ENCODE measurements around the gene DNASE2B.
A peak's percentile ranks its signal among the peaks of the same experiment; 100 is the strongest.

Gene DNASE2B

GRCh38 chr1:84365225-84366221, 32.8 kb upstream of the DNASE2B start:
- FAIRE-seq (peak; percentile 96), DNase-seq (ENCODE audit: insufficient read length, low spot score) (peak; percentile 56)
- TF ChIP-seq POLR2A (IDR thresholded peaks at IDR 0.05; ENCODE audit: low read depth, low read length) = no peak

- FAIRE-seq (no peak), DNase-seq (ENCODE audit: insufficient read length, low spot score) (no peak)
- no peak for TF ChIP-seq POLR2A (IDR thresholded peaks at IDR 0.05; ENCODE audit: low read depth, low read length)
These were observed 31.5 kb upstream of the DNASE2B start for GRCh38 chr1:84366786-84367185.

- peak; percentile 73 for FAIRE-seq
- TF ChIP-seq POLR2A (IDR thresholded peaks at IDR 0.05; ENCODE audit: low read depth, low read length) = no peak
- DNase-seq (ENCODE audit: insufficient read length, low spot score) = no peak
These were observed 31.1 kb upstream of the DNASE2B start for GRCh38 chr1:84367219-84367618.

GRCh38 chr1:84368441-84368840, 29.8 kb upstream of the DNASE2B start:
- TF ChIP-seq POLR2A (IDR thresholded peaks at IDR 0.05; ENCODE audit: low read depth, low read length) = no peak
- FAIRE-seq (no peak), DNase-seq (ENCODE audit: insufficient read length, low spot score) (no peak)

- no peak for TF ChIP-seq POLR2A (IDR thresholded peaks at IDR 0.05; ENCODE audit: low read depth, low read length)
- FAIRE-seq (no peak), DNase-seq (ENCODE audit: insufficient read length, low spot score) (no peak)
These were observed 28.0 kb upstream of the DNASE2B start for GRCh38 chr1:84370266-84370665.

GRCh38 chr1:84370831-84371394, 27.4 kb upstream of the DNASE2B start:
- DNase-seq (ENCODE audit: insufficient read length, low spot score) (no peak), FAIRE-seq (no peak)
- no peak for TF ChIP-seq POLR2A (IDR thresholded peaks at IDR 0.05; ENCODE audit: low read depth, low read length)

DNA sequence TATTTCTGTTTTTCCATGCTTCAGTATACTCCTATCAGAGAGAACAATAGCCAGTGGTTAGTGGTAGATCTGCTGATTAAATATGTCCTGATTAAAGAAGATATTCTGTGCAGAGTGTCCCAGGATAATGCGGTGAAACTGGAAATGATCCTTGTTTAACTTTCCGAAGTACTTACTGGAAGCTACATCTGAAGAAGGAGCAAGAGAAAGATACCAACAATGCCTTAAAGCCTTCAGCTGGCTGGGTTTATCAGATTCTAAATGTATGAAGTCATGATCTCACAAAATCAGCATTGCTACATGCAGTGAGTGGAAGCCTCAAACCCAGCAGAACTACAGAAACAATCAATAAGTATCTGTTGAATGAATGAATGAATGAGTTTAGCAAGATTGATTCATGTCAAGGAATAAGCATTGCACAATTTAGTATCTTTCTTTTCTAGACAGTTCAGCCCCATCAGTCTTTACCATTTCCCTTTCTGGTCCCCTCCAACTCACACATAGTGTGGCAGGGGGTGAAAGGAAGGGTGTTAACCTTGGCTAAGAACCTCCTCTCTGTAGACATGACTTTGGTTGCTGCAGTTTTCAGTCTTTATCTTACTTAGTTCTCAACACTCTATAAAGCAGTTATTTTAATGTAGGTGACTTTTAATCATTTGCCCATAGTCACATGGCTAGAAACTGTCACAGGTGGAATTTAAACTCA, 24.7 kb upstream of the DNASE2B start:
- FAIRE-seq = no peak
- DNase-seq (ENCODE audit: insufficient read length, low spot score) = no peak
- no peak for TF ChIP-seq POLR2A (IDR thresholded peaks at IDR 0.05; ENCODE audit: low read depth, low read length)

- DNase-seq (ENCODE audit: insufficient read length, low spot score) = no peak
- no peak for TF ChIP-seq POLR2A (IDR thresholded peaks at IDR 0.05; ENCODE audit: low read depth, low read length)
- no peak for FAIRE-seq
These were observed 23.1 kb upstream of the DNASE2B start for GRCh38 chr1:84374991-84375696.

DNA sequence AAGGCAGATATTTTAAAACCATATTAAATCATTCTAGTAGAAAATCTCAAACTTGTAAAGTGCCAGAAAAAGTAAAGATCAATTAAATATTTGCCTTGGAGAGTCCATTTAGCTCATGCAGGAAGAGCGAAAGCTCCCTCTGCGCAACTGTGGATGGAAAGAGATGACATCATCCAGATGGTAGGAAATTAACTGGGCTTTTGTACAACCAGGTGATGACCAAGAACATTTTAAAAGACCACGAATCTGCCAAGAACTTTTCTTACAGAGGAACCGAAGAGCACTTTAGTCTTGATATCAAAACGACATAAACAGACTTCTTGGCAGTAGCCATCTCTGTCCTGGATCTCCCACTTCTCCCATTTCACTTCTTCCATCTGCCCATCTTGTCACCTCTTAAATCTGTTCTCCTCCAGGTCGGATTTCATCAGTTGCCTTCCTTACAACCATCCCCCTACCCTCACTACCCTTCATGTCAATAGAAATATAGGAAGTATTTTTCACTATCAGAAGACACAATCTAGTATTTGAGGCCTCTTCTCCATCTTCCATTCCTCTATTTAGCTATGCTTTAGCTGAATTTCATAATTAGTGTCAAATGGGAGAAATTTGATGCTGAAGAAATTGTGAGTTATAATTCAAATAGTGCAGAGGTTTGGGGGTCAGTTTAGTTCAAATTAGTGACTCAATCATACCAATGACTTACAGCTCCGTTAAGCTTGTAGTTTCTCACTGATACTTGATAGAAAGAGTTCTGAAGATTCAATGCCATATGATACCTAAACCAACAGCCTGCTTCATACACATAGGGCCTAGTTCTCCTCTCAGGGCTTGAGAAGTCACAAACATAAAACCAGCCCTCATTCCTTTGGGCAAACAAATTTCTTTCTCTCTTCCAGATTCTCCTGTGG, 22.0 kb upstream of the DNASE2B start:
- no peak for FAIRE-seq
- no peak for TF ChIP-seq POLR2A (IDR thresholded peaks at IDR 0.05; ENCODE audit: low read depth, low read length)
- DNase-seq (ENCODE audit: insufficient read length, low spot score) = no peak

- DNase-seq (ENCODE audit: insufficient read length, low spot score) (no peak), FAIRE-seq (peak; percentile 94)
- no peak for TF ChIP-seq POLR2A (IDR thresholded peaks at IDR 0.05; ENCODE audit: low read depth, low read length)
These were observed 20.7 kb upstream of the DNASE2B start for GRCh38 chr1:84377480-84378095.

DNA sequence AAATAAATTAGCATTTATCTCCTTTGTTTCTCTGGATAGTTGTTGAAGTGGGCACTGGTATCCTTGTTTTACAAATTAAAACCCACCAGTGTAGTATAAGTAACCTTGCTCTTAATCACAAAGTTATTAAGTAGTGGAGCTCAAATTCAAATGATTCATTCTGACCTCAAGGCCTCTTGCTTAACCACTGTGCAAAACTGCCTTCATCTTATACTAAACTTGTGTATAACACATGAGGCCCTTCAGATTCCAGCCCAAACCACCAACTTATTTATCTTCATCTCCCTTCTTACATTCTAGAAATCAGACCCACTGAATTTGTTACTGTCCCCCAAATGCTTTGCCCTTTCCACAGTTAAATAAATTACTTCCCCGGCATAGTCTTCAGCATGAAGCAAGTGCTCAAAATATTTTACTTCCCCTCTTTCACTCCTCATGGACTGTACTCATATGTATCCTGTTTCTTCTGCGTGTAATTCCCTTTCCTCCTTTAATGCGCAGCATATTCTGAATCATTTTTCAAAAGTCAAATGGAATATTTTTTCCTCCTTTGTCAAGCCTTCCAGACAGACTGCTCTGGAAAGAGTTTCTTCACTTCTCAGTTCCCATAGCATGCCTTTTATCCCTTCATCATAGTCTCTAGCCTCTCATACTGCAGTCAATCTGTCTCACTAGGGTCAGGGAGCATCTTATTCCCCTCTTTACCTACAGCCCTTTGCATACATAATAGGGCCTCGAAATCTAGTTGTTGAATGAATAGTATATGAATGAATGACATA, 19.0 kb upstream of the DNASE2B start:
- TF ChIP-seq POLR2A (IDR thresholded peaks at IDR 0.05; ENCODE audit: low read depth, low read length) = no peak
- peak; percentile 81 for FAIRE-seq
- DNase-seq (ENCODE audit: insufficient read length, low spot score) = no peak

GRCh38 chr1:84379917-84380180, 18.4 kb upstream of the DNASE2B start:
- no peak for TF ChIP-seq POLR2A (IDR thresholded peaks at IDR 0.05; ENCODE audit: low read depth, low read length)
- DNase-seq (ENCODE audit: insufficient read length, low spot score) (no peak), FAIRE-seq (no peak)
